ENCODE results near the gene SLIT1. TPM values are rescaled to one million over a fixed set of nuclear protein-coding genes. Genes with fewer than 3 reads are reported as not detected.

Gene SLIT1
- total and polyA plus RNA-seq, 2 of the 8 experiments (the other 6 are each of a cell fraction or from before 2014, with no cell fraction given) = 0.70 to 0.88 TPM

DNA sequence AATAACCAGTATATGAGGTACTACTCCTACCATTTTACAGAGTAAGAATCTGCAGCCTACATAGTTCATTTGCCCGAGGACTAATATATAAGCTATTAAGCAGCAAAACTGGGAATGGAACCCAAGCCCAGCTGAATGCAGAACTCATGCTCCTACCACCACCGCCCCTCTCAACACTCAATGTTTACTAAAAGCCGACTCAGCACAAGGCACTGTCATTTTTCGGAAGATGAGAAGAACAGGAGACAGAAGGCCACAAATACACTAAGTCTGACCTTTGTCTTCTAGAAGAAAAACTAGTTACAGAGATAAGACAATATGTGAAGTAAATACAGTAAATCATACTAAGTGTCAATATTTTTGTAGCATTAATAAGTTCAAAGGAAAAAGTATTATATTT, 40.6 kb upstream of the SLIT1 start (continued):
- no peak for TF ChIP-seq CTCF (IDR thresholded peaks at IDR 0.05; ENCODE audit: control extremely low read depth in 1 of 3, insufficient read depth in 1 of 3, low read depth in 1 of 3, low read length in 3 of 3)

Data from H1 (cell line).